Spleen (tissue), 3 donors: ENCODE results near the gene CDCA8.

Experiments used
- POLR2A ChIP-seq, 3 donors: fragments of 450-650 bp; IDR thresholded peaks; one replicate each; pipeline ENCODE4 v1.5.1; 2017; ENCODE audit warnings: antibody characterized with exemption in 3 of 3, mild to moderate bottlenecking in 1 of 3
- POLR2AphosphoS5 ChIP-seq, 3 donors: sonication (generic); formaldehyde crosslinking; IDR thresholded peaks; one replicate each; pipeline ENCODE4 v1.5.1; 2017; ENCODE audit warnings: antibody characterized with exemption in 3 of 3

GRCh38 chr1:37755951-37756560, 63.7 kb downstream of the CDCA8 start:
- TF ChIP-seq POLR2AphosphoS5 (IDR thresholded peaks at IDR 0.05) (no peak), POLR2A (IDR thresholded peaks at IDR 0.05) (no peak)
